Smooth muscle cell (in vitro differentiated cells): ENCODE results near the gene MBTPS2. TPM values are rescaled to one million over a fixed set of nuclear protein-coding genes. Genes with fewer than 3 reads are reported as not detected.
A peak's percentile ranks its signal among the peaks of the same experiment; 100 is the strongest.

ENCODE experiments used
- DNase-seq: peaks from one replicate; lab custom pipeline; 2025; ENCODE audit not compliant: unreplicated experiment; lab: John Stamatoyannopoulos, UW
- H2AFZ ChIP-seq: fragments of 200-600 bp; sonication (generic); 2 replicates; pipeline ENCODE4 v1.6.0; 2016; ENCODE audit warnings: antibody characterized with exemption, low read depth, mild to moderate bottlenecking
- H3F3A ChIP-seq: fragments of 200-600 bp; sonication (generic); 2 replicates; pipeline ENCODE4 v1.6.0; 2017; ENCODE audit warnings: antibody characterized with exemption, low read depth
- H3K27ac ChIP-seq: fragments of 200-600 bp; sonication (generic); 2 replicates; pipeline ENCODE4 v1.5.1; 2016; ENCODE audit warnings: low read depth, mild to moderate bottlenecking
- H3K27me3 ChIP-seq: fragments of 200-600 bp; sonication (generic); 2 replicates; pipeline ENCODE4 v1.6.1; 2016; ENCODE audit warnings: low read depth, mild to moderate bottlenecking
- H3K36me3 ChIP-seq: fragments of 200-600 bp; sonication (generic); 2 replicates; pipeline ENCODE4 v1.5.1; 2016; ENCODE audit warnings: low read depth
- H3K4me1 ChIP-seq: fragments of 200-600 bp; sonication (generic); 2 replicates; pipeline ENCODE4 v1.5.1; 2016; ENCODE audit warnings: low read depth
- H3K4me2 ChIP-seq: fragments of 200-600 bp; sonication (generic); 2 replicates; pipeline ENCODE4 v1.6.0; 2016; ENCODE audit warnings: mild to moderate bottlenecking
- H3K4me3 ChIP-seq: fragments of 200-600 bp; sonication (generic); 2 replicates; pipeline ENCODE4 v1.5.1; 2016; ENCODE audit warnings: mild to moderate bottlenecking
- H3K79me2 ChIP-seq: fragments of 200-600 bp; sonication (generic); 2 replicates; pipeline ENCODE4 v1.6.0; 2016; ENCODE audit warnings: low read depth, mild to moderate bottlenecking
- H3K9ac ChIP-seq: fragments of 200-600 bp; sonication (generic); 2 replicates; pipeline ENCODE4 v1.6.0; 2016; ENCODE audit warnings: low read depth
- H3K9me3 ChIP-seq: fragments of 200-600 bp; sonication (generic); replicated peaks from 2 replicates; pipeline ENCODE4 v1.5.1; 2016; ENCODE audit warnings: low read depth
- H4K20me1 ChIP-seq: fragments of 200-600 bp; sonication (generic); 2 replicates; pipeline ENCODE4 v1.6.0; 2016; ENCODE audit warnings: low read depth
- WGBS: methylation state at CpG from one replicate; pipeline ENCODE4 v1.1.7; 2016; ENCODE audit warnings: low lambda C conversion rate; 5-methylcytosine and 5-hydroxymethylcytosine counted together
- polyA plus RNA-seq: library from polyadenylated mRNA; unstranded; fragments of >200 nt; fragmentation: Nextera tagmentation; extraction: Ambion mirVana; gene quantifications from 2 replicates; pipeline ENCODE4 v1.2.1, GENCODE V29; 2016
- total RNA-seq: library from RNA; depleted of rRNA; stranded (reverse); fragments of >200 nt; gene quantifications from 2 replicates; pipeline ENCODE4 v1.2.3, GENCODE V29; 2014
- TF ChIP-seq, protein P1 (sequence below): fragments of 200-600 bp; sonication (generic); IDR thresholded peaks from 2 replicates; pipeline ENCODE4 v1.5.1; 2017; ENCODE audit warnings: borderline replicate concordance, mild to moderate bottlenecking, antibody characterized with exemption; ENCODE audit not compliant: insufficient read depth, poor library complexity, severe bottlenecking

The MBTPS2 gene
- total RNA-seq (13.2 and 16.6 TPM in 2 replicates), polyA plus RNA-seq (14.1 TPM in 2 replicates)

DNA sequence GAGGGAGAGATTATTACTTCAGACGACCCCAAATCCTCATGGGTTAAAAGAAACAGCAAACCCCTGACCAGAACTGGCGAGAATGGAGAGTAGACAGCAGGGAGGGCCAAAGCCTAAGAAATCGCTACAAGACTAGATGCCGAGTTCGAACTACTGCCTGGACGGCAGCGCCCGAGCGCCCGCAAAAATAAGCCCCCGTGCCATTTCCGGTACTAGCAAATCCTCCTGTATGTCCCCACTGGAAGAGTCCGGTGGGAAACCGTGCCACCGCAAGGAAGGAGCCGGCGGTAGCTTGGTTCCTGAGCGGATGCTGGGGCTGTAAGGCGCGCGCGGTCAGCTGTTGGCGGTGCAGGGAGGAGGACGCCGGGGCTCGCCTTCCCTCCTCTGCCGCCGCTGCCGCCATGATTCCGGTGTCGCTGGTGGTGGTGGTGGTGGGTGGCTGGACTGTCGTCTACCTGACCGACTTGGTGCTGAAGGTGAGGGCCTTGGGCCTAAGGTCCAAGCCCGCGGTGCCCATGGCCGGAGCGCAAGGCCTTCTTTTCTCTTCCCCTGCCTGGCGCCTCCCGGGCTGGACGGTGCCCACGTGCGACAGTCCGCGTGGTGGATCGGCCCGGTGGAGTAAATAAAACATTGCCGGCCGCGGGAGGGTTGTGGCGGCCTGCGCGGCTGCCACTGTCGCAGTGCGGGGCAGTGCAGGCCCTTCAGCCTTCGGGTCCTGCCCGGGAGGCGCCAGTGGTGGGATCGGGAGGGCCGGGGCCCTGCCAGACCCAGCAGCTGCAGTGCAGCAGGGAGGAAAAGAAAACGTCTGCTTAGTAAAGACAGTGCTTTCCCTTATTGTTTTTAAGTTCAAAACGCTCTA, at the start of gene MBTPS2:
TSS of gene MBTPS2 (plus strand) at position 284 of the 859 bp plus-strand sequence. CDS start at position 402, 118 bp downstream.
- H3K36me3 ChIP-seq: no peaks in the 10 kb centered on the region
- H3K4me2 ChIP-seq: peak within 1 kb of the TSS; percentile 86
- peak within 1 kb of the TSS; percentile 49 for H3K27ac ChIP-seq
- H3K4me3 ChIP-seq: peak within 1 kb of the TSS; percentile 57
- no peaks in the 10 kb centered on the region for H3K9me3 ChIP-seq
- peak; percentile 29 for DNase-seq
- TF ChIP-seq, protein P1, sequence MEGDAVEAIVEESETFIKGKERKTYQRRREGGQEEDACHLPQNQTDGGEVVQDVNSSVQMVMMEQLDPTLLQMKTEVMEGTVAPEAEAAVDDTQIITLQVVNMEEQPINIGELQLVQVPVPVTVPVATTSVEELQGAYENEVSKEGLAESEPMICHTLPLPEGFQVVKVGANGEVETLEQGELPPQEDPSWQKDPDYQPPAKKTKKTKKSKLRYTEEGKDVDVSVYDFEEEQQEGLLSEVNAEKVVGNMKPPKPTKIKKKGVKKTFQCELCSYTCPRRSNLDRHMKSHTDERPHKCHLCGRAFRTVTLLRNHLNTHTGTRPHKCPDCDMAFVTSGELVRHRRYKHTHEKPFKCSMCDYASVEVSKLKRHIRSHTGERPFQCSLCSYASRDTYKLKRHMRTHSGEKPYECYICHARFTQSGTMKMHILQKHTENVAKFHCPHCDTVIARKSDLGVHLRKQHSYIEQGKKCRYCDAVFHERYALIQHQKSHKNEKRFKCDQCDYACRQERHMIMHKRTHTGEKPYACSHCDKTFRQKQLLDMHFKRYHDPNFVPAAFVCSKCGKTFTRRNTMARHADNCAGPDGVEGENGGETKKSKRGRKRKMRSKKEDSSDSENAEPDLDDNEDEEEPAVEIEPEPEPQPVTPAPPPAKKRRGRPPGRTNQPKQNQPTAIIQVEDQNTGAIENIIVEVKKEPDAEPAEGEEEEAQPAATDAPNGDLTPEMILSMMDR: no peak
- H3K79me2 ChIP-seq: peaks cover 7% of the 10 kb centered on the region
- WGBS: 41% methylated on average over 53 of the region's 61 CpGs
- no peaks in the 10 kb centered on the region for H3K27me3 ChIP-seq
- peak within 1 kb of the TSS; percentile 83 for H3K9ac ChIP-seq
- H3F3A ChIP-seq: no peaks in the 10 kb centered on the region
- H2AFZ ChIP-seq: peak within 1 kb of the TSS; percentile 79
- H3K4me1 ChIP-seq: no peaks in the 10 kb centered on the region
- H4K20me1 ChIP-seq: no peaks in the 10 kb centered on the region

DNA sequence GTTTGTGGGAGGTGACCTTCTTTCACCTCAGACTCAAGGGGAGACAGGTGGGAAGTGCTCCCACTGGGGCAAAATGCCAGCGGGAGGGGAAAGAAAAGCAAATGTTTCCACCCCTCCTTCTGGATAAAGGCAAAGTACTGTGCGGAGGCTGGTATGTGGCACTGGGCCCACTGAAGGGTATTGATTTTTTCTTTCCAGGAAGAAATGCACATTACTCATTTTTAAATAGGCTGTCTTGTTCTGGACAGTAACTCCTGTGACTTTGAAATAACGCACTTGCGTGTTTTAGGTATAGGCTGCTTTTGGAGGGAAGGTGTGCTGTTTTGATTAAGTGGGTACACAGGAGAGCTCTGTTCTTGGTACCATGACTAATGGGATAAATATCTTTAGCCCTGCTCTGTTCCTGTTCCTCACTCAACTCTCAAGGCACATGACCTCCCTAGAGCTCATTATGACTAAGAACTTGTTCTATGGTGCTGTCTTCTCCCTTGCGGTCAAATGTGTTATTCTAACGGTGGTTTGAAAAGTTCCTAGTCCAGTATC, 40.7 kb upstream of the MBTPS2 start:
- no peak overlapping the region for H3K4me2 ChIP-seq
- no peak overlapping the region for H3K9ac ChIP-seq
- no peaks in the 10 kb centered on the region for H3K79me2 ChIP-seq
- H3K9me3 ChIP-seq: no peaks in the 10 kb centered on the region
- no peaks in the 10 kb centered on the region for H3K36me3 ChIP-seq
- H3F3A ChIP-seq: no peaks in the 10 kb centered on the region
- no peaks in the 10 kb centered on the region for H3K4me1 ChIP-seq
- WGBS: 82% methylated on average over 6 of the region's 6 CpGs
- no peak overlapping the region for H3K27ac ChIP-seq
- no peaks in the 10 kb centered on the region for H4K20me1 ChIP-seq
- no peak overlapping the region for H3K4me3 ChIP-seq
- no peak overlapping the region for H2AFZ ChIP-seq
- TF ChIP-seq, protein P1: no peak
- no peaks in the 10 kb centered on the region for H3K27me3 ChIP-seq
- DNase-seq: no peak

DNA sequence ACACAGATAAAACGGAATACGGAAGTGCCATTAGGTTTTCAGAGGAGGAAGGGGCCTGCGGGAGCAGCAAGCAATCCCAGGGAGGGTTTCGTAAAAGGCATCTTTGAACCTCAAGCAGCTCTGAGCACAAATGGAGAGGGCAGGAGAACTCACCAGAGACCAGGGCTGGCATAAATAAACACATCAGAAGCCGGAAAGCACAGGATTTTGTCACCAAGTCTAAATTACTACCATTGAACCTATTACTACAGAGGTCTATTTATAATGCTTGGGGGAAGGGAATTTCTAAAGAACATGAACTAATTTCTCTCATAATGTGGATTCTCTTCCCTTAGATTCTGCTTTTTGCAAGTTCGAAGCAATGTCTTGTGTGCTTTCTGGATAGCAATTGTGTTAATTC, 39.6 kb upstream of the MBTPS2 start:
- WGBS: 86% methylated on average over 6 of the region's 6 CpGs
- no peak overlapping the region for H3K4me2 ChIP-seq
- H3K27ac ChIP-seq: no peak overlapping the region
- H3K36me3 ChIP-seq: no peaks in the 10 kb centered on the region
- H3K79me2 ChIP-seq: no peaks in the 10 kb centered on the region
- H3K4me3 ChIP-seq: no peak overlapping the region
- no peak overlapping the region for H2AFZ ChIP-seq
- H3K9ac ChIP-seq: no peak overlapping the region
- H3K4me1 ChIP-seq: no peaks in the 10 kb centered on the region
- H3F3A ChIP-seq: no peaks in the 10 kb centered on the region
- H3K27me3 ChIP-seq: no peaks in the 10 kb centered on the region
- H3K9me3 ChIP-seq: no peaks in the 10 kb centered on the region
- H4K20me1 ChIP-seq: no peaks in the 10 kb centered on the region
- TF ChIP-seq, protein P1: no peak
- DNase-seq: no peak
